Measurements from ENCODE around the gene STK24.

Gene STK24

DNA sequence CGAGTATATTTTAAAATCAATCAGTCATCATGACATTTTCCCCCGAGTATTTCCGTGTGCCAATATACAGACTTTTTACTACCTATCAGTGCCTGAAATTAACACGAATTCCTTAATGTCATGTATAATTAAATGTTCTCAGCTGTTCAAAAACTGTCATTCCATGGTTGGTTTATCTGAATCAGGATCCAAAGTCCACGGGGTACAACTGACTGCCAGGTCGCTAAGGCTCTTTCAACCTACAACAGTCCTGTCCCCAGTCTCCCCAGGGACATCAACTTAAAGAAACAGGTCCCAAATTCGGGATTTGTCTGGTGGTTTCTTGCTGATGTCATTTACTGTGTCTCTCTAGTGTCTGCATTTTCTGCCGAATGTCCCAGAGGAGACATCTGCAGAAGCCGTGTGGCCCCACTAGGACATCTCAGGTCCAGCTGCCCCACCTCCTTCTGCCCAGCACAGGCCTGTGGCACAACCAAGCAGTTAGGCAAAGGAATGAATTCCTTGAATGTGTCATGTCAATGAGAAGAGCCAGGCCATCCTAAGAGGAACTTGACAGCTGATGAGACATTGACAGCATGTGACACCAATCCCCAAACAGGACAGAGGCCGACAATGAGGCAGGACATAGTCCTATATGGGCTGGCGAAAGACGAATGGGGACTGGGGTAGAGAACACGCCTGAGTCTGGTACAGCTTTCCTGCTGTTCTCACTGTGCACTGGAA is 109.5 kb downstream of the STK24 start:
- DNase-seq, result no peak

DNA sequence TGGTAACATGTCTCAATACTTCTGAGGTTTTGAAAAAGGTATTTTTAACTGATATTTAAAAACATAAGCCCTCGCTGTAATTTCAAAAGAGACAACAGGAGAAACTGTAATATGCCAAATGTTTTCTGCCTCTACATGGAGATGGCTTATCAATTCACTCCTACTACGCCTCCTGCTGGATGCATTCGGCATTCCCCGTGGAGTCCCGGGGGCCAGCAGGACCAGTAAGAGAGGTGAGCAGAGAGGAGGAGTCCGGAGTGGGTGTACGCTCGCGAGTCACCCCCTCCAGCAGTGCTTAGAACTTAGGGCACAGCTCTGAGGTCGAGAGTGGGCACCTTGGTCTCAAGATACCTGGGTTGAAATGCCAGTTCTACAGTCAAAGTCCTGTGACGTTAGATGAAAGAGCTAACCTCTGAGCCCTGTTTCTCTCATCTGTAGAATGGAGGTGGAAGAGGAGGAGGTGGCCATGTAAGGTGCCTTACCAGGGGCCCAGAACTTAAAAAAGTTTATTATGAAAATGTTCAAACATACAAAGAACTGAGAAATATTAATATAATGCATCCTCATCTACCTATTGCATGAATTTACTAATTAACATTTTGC is 110.2 kb downstream of the STK24 start:
- DNase-seq, result peak; percentile 38

DNA sequence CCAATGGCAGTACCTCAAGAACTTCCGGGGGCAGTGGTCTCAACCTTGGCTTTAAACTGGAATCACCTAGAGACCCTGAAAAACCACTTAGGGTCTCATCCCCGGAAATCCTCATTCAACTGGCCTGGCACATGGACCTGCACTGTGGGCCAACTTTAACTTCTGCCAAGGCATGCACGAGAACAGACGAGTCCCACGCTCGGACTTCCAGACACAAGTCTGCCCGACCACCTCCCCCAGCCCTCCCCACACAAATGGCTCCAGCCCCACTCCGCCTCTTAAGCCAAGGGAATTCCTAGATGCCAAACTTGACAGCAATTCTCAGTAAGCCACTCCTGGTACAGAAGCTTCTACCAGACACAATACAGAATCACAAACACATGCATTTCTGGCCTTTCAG is 114.0 kb downstream of the STK24 start:
- no peak for DNase-seq

DNA sequence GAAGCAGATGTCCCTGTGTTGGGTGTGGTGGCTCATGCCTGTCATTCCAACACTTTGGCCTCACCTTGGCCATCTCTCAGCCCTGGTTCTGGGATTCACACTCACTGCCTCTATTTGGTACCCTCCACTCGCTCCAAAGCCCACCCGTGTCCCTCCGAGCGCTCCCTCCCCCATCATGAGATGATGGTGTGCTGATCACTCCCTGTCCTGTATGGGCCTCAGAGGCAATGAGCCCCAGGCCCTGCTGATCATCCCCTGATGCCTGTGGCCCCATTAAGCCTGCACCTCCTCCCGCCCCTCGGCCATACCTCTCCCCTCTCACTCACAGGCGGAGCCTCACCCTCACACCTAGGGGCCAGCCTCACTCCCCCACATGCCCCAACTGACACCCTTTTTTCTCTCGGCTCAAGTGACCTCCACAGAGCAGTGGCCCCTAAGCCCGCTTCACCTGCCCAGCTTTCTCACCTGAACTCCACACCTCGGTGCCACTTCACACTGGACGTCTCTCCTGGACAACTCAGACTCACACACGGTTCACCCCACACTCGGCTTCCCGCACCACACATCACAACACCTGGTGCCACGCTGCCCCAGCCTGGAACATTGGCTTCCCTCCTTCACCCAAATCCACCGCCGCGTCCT is 114.5 kb downstream of the STK24 start:
- DNase-seq, result no peak

DNA sequence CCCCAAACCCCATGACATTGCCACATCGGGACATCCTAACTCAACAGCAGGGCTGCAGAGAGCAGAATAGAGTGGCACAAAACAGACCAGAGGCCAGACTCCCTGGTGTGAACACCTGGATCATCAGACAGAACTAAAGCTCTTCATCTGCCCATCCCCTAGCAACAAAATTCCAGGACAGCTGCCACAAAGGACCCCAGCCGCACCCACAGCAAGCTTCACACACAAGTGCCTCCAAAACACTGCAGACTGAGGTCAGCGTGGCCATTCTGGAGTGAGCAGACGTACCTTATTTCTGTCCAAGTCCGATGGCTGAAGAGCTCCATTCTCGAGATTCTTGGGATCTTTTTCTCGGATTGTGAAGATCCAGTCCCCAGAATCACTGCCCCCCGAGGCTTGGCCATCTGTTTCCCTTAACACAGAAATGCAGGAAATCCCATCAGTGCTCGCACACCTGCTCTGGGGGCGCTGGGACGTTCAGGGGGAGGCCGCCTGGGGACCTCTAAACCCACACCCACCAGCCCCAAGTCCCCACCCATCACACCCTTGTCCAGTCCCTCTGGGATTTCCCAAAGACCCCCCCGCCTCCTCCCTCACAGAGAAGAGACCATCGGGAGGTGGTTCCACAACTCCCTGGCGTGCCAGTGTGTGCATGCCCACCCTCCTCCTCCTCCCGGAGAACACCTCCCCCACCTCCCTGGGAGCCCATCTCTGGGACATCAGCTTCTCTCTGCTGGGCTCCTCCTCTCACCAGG is 115.2 kb downstream of the STK24 start:
- DNase-seq, result no peak

DNA sequence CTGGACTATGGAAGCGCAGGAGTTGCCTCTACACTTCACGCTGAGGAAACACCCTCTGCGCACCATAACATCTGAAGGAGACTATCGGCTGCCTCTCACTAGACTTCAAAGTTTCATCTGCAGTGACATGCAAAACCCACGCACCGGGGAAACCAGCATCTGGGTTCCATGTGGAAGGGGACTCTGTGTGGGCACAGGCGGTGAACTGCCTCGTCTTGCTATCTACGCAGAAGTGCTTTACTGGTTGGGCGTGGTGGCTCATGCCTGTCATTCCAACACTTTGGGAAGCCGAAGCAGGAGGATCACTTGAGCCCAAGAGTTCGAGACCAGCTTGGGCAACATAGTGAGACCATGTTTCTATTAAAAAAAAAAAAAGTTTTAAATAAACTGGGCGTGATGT is 116.4 kb downstream of the STK24 start:
- DNase-seq, result no peak

DNA sequence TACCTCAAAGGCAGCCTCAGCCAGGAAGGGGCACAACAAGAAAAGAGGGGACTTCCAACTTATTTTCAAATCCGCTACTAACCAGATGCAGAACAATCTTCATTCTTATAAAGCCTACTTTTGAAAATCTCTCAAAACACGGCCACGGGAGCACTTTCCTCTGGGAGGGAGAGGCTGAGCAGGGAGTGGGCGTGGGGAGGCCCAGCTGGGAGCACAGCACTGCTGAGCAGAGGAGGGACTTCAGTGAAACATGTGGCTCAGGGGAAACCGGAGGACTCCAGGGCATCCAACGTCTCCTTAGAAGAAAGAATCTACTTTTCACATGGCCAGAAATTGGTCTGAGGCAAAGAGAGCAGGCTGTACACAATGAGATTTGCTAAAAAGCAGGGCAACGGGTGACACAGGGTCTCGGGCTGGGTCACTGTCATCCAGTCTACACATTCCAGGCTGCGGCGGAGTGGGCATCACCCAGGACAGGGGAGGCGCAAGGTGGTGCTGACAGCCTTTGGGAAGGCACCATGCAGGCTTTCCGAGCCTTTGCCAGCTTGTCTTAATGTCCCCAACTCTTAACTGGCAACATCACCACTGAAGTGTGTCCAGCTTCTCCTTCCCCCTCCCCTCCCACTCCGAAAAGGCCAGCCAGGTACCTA is 117.1 kb downstream of the STK24 start:
- no peak for DNase-seq

DNA sequence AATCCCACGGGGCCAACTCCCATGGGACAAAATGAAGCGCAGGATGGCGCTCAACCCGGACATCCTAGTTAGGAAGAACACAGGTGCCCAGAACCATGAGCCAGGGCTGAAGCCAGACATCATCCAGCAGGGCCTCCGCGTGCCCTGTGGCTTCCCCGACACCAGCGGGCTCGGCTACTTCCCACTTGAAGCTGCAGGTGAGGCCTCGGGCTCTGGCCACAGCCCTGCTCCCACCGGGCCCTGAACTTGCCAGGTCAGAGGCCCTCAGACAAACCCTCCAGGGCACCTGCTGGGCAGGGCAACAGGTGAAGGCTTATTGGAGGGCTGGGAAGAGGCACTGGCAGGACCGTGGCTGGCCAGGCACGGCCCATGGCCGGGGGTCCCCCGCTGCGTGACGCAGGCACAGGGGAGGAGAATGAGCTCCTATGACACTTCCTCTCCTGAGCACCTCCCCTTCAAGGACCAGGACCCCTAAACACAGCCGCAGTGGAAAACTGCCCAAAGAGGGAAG is 117.7 kb downstream of the STK24 start:
- DNase-seq, result no peak

DNA sequence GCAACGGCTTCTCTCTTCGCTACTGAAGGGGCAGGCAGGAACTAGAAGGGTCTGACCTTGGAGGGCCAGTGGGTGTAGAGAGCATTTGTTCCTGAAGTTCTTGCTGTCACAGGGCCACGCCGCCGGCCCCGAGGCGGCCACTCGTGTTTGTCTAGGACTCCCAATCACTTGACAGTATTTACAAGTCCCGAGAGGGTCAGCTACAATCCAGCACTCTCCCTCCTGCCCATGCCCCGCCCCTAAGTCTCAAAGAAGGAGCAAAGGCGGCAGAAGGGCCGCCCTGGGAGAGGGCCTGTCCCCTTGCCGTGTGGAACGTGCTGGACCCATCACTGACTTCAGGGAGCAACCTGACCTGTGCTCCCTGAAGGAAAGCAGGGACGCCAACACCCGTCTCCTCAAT is 118.5 kb downstream of the STK24 start:
- no peak for DNase-seq

DNA sequence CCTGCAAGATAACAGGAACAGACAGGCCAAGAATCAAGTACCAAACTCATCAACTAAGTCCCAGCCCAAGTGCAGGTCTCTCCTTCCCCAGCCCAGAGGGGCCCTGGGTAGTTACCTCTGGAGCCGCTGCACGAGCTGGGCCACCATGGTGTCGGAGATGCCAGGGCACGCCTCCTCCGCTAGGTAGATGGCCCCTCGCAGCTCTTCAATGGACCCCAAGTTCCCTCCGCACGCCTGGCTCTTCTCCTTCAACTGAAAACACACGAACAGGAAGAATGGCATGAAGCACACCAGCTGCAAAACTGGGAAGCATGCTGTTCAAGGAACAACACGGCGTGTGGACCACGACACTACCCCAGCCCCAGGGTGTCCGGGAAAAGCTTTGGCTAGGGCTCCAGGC is 119.9 kb downstream of the STK24 start:
- no peak for DNase-seq

DNA sequence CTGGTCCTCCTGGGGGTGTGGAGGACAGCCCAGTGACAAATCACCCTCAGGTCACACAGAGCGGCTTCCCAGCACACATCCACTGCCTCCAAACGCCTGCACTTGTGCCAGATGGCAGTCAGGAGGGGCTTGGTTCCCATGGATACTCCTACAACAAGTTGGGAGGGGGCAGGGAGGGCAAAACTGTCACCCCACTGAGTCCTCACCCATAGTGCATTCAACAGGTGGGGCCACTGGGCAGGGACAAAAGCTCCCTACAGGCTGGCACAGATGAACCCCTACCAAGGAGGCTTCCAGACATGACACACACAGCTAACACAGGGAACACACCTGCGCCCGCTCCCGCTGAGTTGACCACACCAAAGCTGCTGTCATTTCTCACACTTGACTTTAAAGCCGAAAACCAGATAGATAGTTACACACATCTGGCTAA is 120.5 kb downstream of the STK24 start:
- DNase-seq, result no peak

DNA sequence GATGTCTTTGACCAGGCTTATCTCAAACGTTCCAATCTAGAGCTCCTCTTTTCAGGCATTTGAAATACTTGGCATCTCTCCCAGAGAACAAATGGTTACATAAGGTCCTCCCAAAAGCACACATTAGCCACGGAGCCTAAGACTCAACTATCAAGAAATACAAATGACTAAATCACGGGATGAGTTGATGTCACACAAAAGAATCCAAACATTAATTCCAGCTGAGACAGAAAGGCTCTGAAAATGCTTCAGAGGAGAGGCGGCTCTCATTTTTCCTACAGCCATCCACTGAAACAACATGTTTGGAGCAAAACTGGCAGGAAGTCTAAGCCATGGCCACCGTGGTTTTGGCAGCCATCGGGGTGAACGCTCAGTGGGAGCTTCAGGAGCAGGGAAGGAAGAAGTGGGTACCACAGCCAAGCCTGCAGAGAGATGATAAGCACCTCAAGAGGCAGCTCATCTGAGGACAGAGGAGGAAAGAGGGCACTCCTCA is 122.5 kb downstream of the STK24 start:
- DNase-seq, result no peak

DNA sequence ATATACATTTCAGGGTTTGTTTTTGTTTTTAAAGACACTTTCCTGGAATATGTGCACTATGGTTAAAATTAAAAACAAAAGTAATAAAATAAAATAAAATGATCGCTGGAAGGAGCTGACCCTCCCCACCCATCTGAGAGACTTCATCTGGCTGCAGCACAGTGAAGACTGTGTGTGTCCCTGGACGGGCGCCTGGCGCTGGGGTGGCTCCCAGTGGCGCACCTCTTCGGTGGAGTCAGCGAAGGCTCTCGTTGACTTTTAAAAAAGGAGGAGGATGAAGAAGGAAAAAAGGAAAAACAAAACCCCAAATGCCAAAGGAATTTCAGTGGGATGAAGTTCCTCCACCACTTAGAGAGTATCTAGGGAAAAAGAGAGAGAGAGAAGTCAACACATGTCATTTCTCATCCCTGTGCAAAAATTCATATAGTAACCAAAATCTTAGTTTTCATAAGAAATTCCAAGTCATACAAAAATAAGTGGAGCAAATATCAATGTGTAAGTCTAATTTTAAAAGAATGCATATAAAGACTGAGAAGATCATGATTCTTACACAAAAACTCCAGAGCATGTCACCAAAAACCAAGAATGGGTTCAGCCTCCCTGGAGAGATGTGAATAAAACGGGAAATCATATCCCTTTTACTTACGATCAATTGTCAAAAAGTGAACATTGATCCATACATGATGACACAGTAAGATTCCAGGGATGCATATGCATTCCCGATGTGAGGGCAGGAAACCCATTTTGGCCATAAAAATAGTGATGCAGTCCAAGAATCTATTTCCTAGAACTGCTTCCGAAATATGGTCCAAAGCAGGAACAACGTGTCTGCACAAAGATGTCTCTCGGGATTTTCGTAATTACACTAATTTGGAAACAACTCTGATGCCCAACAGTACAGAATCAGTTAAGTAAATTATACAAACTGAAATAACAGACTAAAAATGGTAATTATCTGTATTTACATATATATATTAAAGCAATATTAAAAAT is 123.8 kb downstream of the STK24 start:
- no peak for DNase-seq

DNA sequence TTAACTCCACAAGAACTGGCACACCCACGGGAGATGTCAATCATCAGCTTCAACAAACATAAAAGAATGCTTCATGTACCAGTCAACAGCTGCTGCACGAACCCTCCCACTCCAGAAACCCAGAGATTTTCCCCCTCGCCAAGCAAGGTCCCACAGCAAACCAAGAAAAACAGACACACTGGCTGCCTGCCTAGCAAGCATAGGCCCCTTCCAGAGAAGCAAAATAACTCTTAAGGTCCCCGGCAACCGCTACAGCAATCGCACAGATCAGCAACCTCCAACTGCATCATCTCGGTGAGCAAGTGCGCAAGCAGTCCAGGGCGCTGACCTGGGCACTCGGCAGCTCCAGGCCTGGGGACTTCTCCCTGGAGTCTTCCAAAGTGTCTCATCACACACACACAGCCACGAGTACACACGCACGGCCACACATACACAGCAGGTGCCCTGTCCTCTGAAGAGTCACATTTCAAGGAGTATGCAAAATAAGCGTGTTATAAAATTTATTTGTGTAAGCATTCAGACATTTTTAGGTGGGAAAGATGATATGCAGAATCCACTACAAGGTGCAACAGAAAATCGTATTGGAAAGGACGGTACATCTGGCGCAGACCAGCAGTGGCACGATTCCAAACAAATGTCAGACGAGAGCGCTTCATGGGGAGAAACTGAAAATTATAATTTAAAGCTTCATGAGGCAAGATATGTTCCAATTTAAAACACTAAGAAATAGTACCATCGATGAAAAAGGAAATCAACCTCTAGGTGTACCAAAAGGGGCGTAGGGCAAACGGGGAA is 125.0 kb downstream of the STK24 start:
- no peak for DNase-seq

DNA sequence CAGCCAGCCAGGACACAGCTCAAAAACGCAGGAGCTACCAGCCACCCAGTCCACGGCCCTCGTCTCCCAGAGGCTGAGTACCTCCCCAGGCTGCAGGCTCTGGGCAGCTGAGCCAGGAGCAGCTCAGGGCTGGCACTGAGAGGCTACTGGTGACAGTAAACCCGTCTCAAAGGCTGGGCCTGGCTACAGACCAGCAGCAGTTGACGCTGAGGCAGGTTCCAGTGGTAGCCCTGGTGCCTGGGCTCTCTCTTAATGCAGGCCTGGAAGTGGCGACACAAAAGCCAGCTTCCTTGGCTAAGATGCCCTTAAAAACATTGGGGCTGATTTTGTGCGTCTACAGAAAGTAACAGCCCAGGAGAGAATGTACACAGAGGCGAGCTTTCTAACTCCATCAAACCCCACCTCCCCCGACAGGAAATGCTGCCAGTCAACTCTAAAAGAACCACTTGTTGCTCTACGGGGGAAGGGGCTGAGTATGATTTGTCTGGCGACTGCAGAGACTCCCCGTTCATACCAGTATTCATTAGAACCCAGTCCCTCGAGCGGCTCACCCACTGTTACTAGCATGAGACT is 126.3 kb downstream of the STK24 start:
- DNase-seq, result peak; percentile 9

DNA sequence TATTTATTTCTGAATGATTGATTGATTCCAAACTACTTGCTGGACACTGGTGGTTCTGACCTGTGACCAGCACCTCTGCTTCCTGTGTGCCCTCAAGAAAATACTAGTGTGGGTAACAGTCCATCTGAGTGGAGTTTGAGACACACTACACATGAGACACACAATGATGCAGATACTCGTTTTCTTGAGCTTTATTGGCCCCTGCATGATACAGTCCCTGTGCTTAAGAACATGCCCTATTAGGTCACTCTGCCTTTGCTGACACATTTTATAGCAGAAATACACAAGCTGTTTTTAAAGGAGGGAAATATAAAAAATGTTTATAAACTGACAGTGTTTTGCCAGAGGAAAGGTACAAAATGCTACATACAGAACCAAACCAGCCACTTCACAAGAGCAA is 126.9 kb downstream of the STK24 start:
- DNase-seq, result no peak

DNA sequence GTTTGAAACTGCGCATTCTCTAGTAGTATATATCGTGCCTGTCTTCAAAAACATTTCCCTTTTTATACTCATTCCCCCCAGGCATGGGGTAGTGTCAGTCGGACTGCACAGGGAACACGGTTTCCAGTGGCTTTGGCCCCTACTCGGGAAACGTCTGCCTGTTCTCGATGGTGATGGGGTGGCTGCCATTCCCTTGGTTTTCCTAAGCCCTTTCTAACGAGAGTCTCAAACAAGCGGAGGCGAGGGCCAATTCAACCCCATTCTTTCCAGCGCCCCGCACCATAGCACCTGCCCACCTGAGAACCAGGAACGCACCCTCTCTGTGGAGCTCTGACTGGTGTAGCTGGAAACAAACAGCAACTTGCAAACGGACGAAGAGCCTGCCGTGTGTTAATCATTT is 127.6 kb downstream of the STK24 start:
- no peak for DNase-seq

DNA sequence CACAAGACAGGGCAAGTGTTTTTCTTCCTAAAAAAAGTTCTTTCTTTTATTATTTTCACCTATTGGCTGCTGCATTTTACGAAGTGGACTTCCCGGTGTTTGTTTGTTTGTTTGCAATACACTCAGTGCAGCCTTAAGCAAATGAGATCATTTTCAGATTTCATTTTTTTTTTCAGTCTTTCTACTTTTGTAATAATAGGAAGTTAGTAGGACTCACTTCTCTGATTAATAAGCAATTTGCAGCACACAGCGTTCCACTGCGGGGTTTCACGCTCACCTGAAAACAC is 128.3 kb downstream of the STK24 start:
- DNase-seq, result no peak

DNA sequence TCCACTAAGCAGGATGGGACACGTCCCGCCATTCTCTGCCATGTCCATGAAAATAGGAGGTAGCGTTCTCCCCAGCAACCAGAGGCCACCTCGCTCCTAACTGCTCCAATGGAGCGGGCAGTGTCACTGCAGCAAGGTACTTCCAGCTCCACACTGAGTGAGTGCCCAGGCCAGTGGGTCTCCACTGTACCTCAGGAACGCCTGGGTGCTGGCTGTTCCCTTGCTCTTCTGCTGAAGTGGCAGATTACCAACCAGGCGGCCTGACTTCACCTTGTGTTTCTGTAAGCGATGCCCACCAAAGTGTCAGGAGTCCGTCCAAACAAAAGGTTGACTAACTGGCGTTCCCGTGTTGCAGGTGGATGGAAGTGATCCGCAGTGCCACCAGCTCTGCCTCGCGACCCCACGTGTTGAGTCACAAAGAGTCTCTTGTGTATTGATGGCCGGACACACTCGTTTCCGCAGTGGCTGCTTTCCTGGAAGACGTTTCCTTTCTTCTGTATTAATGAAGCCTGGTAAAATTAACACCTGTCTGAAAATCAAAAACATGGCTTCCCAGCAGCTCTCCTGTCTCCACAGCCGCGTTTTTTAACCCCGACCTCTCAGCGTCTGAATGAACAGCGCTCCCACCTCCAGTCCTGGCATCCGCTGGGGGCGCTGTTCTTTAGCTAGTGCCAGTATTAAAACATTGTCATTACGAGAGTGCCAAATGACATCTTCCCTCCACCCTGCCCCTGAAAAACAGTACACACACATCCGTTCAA is 128.8 kb downstream of the STK24 start:
- DNase-seq, result peak; percentile 27

DNA sequence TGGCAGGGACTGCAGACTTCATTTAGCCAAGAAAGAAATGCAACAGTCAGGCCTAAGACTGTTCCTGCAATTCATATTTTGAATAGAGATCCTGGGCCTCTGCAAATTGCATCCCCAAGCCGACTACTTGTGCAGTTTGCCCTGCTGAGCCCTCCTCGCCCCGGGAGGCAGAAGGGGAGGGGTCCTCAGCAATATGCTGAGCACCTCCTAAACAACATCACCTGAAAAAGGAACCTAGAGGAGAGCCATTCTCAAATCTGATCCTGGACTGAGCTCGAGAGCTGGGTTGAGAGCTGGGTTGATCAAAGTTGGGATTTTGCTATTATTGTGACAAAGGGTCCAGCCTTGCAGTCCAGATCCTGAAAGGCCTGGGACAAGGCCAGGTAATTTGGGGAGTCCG is 129.8 kb downstream of the STK24 start:
- DNase-seq, result no peak
